Measurements from ENCODE around the gene SLC44A5.
"Not testable (repeated sequence)": the region's sequence is repeated elsewhere in the genome, so short reads cannot be mapped to it uniquely, and the experiment has no call there.

The SLC44A5 gene

GRCh38 chr1:75263616-75264015 lies 347.3 kb downstream of the SLC44A5 start:
- DNase-seq: not testable (repeated sequence)

GRCh38 chr1:75261946-75262345 lies 349.0 kb downstream of the SLC44A5 start:
- not testable (repeated sequence) for DNase-seq

DNA sequence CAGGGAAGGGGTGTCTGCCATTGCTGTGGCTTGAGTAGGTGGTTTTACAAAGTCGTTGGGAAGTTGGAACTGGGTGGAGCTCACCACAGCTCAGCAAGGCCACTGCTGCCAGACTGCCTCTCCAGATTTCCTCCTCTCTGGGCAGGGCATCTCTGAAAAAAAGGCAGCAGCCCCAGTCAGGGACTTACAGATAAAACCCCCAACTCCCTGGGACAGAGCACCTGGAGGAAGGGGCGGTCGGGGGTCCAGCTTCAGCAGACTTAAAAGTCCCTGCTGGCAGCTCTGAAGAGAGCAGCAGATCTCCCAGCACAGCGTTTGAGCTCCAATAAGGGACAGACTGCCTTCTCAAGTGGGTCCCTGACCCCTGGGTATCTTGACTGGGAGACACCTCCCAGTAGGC lies 352.6 kb downstream of the SLC44A5 start:
- no peak for DNase-seq

- no peak for DNase-seq
Measured at GRCh38 chr1:75257424-75257823, 353.5 kb downstream of the SLC44A5 start.

DNA sequence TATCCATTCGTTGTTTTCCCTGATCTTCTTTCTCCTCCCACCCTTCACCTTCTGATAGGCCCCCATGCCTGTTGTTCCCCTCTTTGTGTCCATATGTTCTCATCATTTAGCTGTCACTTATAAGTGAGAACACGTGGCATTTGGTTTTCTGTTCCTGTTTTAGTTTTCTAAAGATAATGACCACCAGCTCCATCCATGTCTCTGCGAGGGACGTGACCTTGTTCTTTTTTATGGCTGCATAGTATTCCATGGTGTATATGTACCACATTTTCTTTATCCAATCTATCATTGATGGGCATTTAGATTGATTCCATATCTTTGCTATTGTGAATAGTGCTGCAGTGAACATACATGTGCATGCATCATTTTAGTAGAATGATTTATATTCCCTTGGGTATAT lies 360.8 kb downstream of the SLC44A5 start:
- not testable (repeated sequence) for DNase-seq

DNA sequence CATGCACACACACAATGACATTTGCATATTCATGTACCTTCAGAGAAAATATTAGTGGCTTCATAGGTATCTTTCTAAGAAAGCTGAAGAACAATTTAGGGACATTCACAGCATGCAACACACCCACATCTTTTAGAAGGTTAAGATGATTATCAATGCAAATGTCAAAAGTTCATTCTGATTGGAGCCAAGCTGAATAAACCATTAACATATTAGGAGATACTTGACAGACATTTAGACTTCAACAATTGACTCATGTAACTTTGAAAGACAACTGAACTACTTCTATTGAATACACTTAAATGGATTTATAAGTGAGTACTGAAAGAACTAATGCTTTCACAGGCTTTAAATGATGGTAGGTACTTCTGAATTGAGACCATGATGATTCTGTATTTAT lies 365.7 kb downstream of the SLC44A5 start:
- DNase-seq: no peak

GRCh38 chr1:75243124-75243523 lies 367.8 kb downstream of the SLC44A5 start:
- DNase-seq: no peak

GRCh38 chr1:75237316-75237715 lies 373.6 kb downstream of the SLC44A5 start:
- DNase-seq: no peak

GRCh38 chr1:75234562-75234961 lies 376.4 kb downstream of the SLC44A5 start:
- DNase-seq: no peak

DNA sequence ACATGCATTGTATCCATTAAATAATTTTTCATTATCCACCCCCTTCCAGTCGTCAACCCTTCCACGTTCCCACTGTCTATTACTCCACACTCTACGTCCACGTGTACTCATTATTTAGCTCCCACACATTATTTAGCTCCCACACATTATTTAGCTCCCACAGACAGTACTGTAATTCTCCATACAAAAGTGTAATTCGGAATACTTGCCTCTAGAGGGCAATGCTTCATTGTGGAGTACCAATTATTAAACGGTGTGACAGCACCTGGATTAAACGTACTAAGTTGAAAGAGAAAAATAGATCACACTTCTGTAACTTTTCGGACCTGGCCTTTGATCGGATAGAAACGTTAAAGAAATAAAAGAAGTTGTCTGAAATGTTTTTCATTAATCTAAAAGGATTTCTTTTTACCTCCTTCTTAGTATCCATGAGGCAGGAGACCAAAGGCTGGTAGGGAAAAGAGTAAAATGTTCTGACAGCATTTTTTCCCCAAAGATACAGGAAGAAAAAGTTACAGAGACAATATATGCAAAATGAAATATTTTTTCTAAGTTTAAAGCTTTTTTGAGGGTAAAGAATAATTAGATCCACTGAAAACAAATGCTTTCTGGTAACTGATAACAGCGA lies 377.5 kb downstream of the SLC44A5 start:
- no peak for DNase-seq

DNA sequence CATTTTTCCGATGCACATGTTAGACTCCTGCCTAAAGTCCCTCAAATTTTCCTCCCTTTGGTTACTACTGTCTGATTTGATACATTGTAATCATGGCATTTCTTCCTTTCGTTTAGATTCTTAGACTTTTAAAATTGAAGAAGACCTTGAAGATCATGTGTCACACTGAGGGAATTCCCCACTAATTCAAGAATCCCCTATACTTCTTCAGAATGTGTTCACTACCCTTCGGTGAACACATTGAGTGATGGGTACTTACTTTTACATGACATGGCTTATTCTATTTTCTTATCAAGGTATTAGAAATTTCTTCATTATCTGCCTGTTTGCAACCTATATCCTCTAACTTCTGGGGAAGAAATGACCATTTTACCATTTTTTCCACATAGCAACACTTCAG lies 390.8 kb downstream of the SLC44A5 start:
- no peak for DNase-seq

GRCh38 chr1:75214017-75214416 lies 396.9 kb downstream of the SLC44A5 start:
- no peak for DNase-seq

DNA sequence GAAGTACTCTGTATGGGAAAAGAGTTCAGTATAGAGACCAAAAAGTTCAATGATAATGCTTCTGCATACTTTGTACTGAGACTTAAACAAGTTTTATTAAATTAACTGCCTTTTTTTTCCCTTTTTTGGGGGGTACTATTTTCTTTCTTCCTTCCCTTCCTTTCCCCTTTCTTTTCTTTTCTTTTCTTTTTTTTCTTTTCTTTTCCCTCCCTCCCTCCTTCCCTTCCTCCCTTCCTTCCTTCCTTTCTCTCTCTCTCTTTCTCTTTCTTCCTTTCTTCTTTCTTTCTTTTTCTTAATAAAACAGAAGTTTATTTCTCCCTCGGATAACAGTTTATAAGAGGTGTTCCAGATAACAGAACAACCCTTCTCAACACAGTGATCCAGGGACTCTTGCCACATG lies 399.3 kb downstream of the SLC44A5 start:
- DNase-seq: no peak

GRCh38 chr1:75208862-75209261 lies 402.1 kb downstream of the SLC44A5 start:
- DNase-seq: no peak

DNA sequence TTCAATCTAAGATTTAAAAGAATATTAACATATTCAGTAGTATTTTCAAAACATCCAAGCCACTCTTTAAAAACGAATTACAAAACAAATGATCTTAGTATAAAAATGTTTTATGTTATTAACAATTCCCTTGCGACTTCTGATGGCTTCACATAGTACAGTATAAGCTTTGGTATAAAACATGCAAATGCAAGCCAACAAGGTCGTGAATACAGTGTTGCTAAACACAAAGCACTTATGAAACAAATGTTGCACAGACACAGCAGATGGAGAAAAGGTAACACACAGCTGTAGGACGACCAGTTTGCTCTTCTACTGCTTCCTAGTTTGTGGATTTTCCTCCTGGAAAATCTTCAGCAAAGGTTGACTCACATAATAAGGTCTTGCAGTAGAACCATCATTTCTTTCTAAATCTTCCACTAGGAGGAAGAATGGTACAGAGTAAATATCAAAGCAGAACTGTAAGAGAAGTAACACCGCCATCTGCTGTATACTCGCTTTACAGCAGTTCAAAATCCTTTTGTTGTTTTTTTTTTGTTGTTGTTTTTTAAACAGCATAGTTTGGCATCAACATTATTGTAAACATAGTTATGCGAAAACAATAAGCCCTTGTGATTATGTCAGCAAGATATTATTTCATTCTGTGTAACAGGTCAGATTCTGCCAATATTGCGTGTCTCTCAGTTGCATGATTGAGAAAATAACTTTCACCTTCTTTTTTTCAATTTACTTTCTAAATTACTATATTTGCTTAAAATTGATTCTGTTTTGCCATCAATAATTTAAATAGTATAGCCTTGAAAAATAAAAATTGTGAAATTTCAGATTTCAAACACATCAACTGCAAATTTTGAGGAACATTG lies 407.3 kb downstream of the SLC44A5 start:
- no peak for DNase-seq

- DNase-seq: no peak
Measured at GRCh38 chr1:75202751-75203150, 408.2 kb downstream of the SLC44A5 start.

- DNase-seq: no peak
Measured at GRCh38 chr1:75198761-75199160, 412.2 kb downstream of the SLC44A5 start.

- no peak for DNase-seq
Measured at GRCh38 chr1:75198163-75198562, 412.8 kb downstream of the SLC44A5 start.

DNA sequence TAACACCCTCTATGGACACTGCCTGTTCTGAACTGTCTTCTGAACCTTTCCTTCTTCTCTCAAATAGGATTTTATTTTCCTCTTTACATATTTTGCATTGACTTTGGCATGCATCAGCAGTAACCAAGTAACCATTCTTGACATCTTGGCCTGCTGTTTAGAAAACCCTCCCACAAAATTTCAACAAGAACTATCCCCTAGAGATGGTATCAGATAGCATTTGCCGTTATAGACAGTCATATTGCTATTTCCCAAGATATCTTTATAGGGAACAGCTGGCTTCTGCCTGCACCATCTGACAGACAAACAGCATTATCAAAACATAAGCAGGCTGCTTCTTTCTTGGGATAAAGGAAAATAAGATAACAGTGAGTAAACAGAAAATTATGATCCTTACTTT lies 422.0 kb downstream of the SLC44A5 start:
- DNase-seq: no peak

DNA sequence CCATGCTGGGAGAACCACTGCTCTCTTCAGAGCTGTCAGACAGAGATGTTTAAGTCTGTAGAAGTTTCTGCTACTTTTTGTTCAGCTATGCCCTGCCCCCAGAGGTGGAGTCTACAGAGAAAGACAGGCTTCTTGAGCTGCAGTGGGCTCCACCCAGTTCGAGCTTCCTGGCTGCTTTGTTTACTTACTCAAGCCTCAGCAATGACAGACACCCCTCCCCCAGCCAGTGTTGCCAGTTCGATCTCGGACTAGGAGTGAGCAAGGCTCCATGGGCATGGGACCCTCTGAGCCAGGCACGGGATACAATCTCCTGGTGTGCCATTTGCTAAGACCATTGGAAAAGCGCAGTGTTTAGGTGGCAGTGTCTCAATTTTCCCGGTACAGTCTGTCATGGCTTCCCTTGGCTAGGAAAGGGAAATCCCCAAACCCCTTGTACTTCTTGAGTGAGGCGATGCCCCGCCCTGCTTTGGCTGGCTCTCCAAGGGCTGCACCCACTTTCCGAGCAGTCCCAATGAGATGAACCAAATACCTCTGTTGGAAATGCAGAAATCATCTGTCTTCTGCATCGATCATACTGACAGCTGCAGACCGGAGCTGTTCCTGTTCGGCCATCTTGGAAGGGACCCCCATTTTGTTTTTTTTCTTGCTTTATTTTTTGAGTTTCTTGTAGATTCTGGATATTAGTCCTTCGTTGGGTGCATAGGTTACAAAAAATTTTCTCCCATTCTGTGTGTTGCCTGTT lies 429.5 kb downstream of the SLC44A5 start:
- not testable (repeated sequence) for DNase-seq

GRCh38 chr1:75174031-75174760 lies 436.7 kb downstream of the SLC44A5 start:
- DNase-seq: no peak

GRCh38 chr1:75172556-75172955 lies 438.4 kb downstream of the SLC44A5 start:
- no peak for DNase-seq

DNA sequence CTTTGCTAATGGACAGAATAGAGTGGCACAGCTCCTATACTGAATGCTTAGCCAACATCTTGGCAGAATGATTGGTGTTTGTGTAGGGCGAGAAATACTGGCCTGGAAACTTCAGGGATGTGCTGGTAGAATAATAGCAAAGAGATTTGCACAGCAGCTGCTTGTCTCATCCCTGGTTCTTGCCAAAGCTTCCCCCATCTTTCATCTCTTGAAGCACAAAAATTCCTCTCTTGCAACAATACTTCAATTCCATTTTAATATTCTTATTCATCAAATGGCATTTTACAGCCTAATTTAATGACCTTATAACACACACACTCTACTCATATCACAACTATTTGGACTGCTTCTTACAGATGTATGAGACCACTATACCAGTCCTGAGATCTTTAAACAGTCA lies 439.0 kb downstream of the SLC44A5 start:
- DNase-seq: no peak

Data from central memory CD4-positive, alpha-beta T cell (primary cell).